GM18868 (cell line): Measurements from ENCODE around the gene SNAP29.
"Not testable (repeated sequence)": the region's sequence is repeated elsewhere in the genome, so short reads cannot be mapped to it uniquely, and the experiment has no call there.

Source experiments
- ATAC-seq: cut with Tn5 transposase; IDR thresholded peaks from one replicate; pipeline ENCODE4 v1.9.1; 2021; ENCODE audit warnings: mild to moderate bottlenecking, moderate library complexity; ENCODE audit not compliant: unreplicated experiment

The SNAP29 gene

DNA sequence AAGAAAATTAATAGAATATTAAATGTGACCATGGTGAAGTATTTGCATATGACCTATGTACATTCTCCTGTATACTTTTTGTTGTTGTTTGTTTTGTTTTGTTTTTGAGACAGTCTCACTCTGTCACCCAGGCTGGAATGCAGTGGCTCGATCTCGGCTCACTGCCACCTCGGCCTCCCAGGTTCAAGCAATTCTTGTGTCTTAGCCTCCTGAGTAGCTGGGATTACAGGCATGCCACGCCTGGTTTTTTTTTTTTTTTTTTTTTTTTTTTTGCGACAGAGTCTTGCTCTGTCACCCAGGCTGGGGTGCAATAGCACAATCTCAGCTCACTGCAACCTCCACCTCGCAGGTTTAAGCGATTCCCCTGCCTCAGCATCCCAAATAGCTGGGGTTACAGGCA lies 38.9 kb downstream of the SNAP29 start:
- ATAC-seq, result not testable (repeated sequence)

DNA sequence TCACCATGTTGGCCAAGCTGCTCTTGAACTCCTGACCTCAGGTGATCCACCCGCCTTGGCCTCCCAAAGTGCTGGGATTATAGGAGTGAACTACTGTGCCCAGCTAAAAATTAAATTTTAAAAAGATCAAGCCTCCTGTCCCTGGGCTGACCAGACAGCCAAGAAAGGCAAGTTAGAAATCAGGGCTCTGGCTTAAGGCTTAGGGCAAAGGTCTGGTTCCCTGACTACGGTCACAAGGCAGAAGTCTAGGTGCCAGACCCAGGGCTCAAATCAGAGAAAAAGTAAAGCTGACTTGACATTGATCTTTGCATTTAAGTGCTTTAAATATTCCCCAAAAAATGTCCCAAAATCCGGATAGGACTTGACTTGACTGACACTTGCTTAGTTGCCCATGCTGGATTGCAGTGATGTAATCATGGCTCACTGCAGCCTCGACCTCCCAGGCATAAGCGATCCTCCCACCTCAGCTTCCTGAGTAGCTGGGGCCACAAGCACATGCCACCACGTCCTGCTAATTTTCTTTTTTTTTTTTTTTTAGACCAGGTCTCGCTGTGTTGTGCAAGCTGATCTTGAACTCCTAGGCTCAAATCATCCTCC lies 41.1 kb downstream of the SNAP29 start:
- no peak for ATAC-seq

DNA sequence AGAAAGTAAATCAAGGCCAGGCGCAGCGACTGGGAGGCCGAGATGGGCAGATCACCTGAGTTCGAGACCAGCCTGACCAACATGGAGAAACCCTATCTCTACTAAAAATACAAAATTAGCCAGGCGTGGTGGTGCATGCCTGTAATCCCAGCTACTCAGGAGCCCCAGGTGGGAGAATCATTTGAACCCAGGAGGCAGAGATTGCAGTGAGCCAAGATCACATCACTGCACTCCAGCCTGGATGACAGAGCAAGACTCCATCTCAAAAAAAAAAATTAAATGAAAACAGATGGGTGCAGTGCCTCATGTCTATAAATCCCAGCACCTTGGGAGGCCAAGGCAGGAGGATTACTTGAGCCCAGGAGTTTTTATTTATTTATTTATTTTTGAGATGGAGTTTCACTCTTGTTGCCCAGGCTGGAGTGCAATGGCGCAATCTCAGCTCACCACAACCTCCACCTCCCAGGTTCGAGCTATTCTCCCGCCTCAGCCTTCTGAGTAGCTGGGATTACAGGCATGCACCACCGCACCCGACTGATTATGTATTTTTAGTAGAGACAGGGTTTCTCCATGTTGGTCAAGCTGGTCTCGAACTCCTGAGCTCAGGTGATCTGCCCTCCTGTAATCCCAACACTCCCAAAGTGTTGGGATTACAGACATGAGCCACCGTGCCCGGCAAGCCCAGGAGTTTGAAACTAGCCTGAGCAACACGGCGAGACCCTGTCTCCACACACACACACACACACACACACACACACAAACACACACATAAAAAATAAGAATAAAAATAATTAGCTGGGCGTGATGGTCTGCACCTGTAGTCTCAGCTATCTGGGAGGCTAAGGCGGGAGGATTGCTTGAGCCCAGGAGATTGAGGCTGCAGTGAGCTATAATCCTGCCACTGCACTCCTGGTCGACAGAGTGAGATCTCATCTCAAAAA lies 42.6 kb downstream of the SNAP29 start:
- not testable (repeated sequence) for ATAC-seq

DNA sequence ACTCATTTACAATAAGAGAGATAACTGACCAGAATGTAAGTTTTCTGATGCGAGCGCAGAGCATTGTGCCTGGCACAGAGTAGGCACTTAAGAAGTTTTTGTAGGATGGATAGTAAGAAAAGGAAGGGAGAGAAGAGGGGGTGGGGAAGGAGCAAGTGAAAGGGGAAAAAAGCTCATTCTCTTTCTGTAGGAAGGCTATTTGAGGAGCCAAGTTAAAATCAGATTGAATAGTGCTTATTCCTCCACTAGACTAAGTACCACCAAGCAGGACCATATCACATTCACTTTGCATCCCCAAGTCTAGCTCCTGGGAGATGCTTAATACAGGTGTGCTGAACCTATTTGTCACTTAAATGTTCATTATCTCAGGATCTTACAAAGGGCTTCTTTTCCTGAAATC lies 44.3 kb downstream of the SNAP29 start:
- no peak for ATAC-seq

DNA sequence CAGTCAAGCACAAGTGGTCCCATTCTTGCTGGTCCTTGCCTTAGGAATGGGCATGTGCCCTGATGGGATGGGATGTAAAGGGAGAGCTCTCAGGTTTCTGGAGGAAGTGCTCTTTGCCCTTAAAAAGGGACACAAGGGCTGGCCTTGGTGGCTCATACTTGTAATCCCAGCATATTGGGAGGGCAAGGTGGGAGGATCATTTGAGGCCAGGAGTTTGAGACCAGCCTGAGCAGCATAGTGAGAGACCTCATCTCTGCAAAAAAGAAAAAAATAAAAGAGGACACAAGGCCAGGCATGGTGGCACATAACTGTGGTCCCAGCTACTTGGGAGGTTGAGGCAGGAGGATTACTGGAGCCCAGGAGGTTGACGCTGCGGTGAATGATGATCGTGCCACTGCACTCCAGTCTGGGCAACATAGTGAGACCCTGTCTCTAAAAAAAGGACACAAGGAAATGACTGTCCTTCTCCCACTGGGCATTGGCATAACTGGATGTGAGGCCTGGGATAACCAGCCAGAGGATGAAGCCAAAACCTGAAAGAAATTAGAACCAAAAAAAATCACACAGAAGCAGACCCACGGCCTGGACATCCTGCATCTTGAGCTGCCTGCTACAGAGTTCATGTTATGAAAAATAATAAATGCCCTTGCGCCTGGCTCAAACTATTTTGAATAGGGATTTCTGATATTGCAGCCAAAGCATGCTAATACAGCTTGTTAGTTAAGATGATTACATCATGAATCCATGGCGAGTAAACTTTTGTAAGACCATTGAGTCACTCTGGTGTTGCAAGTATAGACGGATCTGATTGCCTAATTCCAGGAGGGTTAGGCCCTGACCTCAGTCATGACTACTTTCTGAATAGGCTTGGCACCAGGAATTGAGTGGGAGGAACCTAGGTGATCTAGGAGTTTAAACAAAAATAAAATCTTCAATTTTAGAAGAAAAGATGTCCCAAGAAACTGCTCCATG lies 45.5 kb downstream of the SNAP29 start:
- ATAC-seq, result no peak

DNA sequence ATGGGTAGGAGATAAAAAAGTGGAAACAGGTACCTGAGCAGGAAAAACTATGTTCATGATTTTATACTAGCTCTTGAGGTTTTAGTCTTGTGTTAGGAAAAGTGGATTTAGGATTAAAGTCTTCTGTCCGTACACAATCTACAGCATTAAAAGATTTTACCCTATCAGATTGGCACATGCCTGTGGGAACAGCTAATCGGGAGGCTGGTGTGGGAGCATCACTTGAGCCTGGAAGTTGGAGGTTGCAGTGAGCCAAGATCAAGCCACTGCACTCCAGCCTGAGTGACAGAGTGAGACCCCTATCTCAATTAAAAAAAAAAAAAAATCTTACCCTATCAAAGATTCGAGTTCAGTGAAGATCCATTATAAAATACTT lies 46.2 kb downstream of the SNAP29 start:
- ATAC-seq, result no peak

DNA sequence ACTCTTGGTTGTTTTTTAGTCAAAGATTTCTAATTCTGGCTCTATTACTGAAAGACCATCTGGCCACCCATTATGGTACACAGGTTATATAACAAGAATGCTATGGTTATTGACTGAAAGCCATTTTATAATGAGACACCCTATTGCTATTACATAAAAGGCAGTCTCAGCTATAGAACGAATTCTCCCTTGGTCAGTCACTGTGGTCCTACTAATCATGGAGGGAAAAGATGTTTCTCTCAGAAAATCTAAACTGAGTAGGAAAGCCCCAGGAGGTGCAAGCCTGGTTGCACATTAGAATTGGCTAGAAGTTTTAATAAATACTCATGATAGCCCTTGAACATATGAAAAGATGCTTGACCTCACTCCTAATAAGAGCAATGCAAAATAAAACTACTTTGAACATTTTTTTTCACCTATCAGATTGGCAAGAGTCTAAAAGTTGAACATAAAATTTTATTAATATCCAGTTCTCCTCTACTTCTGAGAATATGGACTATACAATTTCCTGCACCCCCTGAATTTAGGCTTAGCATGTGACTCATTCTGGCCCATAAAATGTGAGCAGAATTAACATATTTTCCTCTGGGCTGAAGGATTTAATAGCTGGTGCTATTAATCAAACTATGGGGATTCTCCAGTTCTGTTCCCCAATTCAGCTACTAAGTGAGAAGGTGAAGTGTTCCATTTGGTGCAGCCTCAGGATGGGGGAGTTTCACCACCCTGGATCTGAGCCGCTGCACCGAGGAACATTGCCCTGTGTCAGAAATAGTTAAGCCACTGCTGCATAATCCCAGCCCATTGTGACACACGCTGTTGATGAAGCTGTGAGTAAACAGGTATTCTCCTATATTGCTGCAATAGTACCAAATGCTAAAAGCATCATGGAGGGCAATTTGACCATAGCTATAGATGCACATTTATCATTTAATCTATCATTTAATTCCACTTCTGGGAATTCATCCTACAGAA lies 46.9 kb downstream of the SNAP29 start:
- ATAC-seq, result no peak

DNA sequence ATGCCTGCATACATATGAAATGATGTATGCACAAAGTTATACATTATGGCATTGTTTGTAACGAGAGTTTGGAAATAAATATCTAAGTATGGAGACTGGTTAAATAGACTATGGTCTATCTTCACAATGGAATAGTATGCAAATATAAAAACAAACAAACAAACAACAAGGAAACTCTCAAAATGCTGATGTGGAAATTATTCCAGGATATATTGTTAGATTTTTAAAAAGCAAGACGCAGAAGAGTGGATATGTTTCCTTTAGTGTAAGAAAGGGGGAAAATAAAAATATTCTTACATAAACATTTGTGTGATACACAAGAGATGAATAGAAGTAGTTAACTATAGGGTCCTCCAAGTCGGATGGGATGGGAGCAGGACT lies 47.6 kb downstream of the SNAP29 start:
- no peak for ATAC-seq

DNA sequence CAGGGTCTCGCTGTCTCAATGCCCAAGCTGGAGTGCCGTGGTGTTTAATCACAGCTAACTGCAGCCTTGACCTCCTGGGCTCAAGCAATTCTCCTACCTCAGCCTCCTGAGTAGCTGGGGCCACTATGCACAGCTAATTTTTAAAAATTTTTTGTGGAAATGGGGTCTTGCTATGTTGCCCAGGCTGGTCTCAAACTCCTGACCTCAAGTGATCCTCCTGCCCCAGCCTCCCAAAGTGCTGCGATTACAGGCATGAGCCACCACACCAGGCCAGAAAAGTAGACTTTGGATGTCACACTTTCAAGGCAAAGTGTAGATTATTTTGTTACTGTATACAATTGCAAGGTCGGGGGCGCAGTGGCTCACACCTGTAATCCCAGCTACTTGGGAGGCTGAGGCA lies 49.9 kb downstream of the SNAP29 start:
- not testable (repeated sequence) for ATAC-seq

DNA sequence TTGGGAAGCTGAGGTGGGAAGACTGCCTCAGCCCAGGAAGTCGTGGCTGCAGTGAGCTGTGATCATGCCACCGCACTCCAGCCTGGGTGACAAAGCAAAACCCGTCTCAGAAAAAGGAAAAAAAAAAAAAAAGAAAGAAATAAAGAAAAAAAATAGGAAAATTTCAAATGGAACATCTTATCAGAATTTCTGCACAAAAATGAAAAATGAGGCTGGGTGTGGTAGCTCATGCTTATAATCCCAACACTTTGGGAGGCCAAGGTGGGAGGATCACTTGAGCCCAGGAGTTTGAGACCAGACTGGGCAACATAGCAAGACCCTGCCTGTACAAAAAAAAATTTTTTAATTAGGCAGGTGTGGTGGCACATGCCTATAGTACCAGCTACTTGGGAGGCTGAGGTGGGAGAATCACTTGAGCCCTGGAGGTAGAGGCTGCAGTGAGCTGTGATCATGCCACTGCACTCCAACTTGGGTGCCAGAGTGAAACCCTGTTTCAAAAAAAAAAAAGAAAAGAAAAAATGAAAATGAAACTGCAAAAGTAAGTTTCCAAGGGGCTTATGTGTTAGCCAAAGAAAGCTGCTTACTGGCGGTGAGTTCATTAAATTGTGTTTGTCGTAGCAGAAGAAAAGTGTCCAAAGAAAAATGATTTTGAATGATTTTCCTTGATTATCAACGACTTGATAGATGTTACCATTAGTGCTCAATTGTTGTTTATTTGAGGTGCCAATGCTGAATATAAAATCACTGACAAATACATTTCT lies 50.9 kb downstream of the SNAP29 start:
- ATAC-seq, result no peak

DNA sequence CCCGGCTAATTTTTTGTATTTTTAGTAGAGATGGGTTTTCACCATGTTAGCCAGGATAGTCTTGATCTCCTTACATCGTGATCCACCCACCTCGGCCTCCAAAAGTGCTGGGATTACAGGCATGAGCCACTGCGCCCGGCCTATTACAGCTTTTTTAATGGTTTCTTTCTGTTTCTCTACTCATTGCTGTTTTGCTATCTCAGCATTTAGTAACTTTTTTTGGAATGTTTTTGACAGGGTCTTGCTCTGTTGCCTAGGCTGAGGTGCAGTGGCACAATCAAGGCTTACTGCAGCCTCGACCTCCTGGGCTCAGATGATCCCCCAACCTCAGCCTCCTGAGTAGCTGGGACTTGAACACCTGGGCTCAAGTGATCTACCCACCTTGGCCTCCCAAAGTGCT lies 53.7 kb downstream of the SNAP29 start:
- ATAC-seq, result no peak

DNA sequence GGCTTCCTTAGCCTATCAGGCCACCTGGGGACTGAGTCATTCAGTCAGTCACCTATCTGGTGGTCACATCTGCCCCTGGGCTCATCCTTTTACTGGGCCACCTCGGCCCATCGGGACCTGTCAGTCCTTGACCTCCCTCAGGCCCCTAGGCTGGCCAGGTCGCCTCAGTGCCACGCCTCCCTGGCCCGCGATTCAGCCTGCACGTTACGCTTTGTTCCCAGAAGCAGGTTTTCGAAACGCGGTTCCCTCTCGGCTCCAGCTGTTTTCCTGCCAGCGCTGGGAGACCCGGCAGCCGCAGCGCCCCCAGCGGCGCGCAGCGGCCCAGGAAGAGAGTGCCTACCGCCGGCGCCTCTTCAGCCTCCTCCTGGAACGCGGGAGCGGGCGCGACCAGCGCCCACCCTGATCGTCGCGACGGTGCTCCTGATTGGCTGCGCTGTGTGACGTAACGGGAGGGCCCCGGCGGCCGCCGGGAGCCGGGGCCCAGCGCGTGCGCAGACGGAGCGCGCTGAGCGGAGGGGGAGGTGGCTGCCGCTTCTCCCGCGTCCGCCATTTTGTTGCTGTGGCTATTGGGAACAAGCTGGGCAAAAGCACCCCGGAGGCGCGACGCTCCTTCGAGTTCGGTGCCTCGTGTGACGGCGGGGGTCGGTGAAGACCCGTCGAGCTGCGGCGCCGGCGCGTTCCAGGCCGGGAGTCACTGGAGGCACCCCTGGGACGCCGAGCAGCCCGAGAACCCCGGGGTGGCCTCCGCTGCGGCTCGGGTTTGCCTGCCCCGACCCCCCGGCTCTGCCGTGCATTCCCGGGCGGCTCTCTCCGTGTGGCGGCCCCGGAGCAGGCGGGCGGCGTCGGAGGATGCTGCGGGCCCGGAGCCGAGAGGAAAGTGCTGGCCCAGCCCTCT lies 58.4 kb downstream of the SNAP29 start, which contains the start of gene CRKL:
Gene CRKL, plus strand, starts transcription at position 492 of the 895 bp plus-strand sequence. CDS start 528 bp downstream, outside the sequence.
- peak; percentile 93 for ATAC-seq

DNA sequence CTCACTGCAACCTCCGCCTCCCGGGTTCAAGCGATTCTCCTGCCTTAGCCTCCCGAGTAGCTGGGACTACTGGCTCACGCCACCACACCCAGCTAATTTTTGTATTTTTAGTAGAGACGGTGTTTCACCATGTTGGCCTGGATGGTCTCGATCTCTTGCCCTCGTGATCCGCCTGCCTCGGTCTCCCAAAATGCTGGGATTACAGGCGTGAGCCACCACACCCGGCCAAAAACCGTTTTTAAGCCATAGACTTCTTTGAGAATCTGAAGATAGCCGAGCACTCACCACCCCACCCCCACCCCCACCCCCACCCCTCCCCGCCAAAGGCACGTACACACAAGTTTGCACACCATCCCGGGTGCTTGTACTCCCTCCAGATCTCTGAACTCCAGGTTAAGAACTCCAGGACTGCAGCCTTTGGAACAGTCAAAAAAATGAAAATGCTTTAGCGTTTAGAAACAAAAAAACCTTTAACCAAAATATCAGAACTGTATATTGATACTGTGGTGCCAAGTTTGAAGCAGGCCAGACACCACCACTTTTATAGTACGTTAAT lies 59.9 kb downstream of the SNAP29 start:
- no peak for ATAC-seq

DNA sequence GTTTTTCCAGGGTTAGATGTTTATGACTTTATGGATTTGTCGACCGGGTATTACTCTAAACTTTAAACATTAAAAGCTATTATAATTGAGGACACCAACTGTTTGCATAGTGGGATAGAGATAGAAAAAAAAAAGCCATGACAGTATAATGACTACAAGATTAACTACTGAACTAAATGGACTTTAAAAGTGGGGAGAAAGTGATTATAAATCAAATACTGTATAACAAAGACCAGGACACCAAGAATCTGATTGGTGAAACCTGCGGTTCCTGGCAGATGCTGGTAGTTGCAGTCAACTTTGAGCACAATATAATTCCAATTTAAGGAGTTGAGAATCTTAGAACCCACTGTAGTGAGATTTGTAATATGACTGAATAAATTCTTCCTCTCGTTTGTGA lies 60.9 kb downstream of the SNAP29 start:
- no peak for ATAC-seq

DNA sequence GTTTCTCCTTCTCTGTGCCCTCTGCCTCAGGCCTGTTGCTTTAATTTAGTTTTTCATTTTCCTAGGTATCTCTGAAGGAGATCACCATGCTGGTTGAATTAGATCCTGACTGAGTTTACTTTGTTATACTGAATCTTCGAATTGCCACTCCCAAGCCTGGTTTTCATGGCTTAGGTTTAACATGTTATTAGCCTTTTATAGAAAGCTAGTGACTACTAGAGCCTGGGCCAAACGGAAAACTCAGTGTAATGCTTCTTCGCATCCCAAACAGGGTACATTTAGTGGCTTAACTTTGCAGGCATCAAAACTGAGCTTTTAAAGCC lies 62.0 kb downstream of the SNAP29 start:
- no peak for ATAC-seq

DNA sequence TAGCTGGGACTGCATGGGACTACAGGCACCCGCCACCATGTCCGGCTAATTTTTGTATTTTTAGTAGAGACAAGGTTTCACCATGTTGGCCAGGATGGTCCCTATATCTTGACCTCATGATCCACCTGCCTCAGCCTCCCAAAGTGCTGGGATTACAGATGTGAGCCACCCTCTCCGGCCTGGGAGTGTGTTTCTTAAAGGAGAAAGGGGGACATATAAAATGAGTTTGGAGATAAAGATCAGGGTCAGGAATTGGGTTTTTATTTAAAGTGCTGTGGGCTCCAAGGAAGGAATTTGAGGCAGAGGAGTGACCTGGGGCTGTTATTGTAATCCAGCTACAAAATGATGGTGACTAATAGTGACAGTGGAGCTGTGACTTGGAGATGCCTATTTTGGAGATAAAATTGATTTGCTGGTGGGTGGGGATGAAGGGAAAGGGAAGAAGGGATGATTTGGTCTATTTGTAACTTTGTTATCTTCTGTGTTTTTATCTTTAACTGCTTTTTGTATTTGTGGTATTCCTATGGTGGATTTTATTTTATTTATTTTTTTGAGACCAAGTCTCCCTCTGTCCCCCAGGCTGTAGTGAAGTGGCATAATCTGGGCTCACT lies 63.4 kb downstream of the SNAP29 start:
- no peak for ATAC-seq

DNA sequence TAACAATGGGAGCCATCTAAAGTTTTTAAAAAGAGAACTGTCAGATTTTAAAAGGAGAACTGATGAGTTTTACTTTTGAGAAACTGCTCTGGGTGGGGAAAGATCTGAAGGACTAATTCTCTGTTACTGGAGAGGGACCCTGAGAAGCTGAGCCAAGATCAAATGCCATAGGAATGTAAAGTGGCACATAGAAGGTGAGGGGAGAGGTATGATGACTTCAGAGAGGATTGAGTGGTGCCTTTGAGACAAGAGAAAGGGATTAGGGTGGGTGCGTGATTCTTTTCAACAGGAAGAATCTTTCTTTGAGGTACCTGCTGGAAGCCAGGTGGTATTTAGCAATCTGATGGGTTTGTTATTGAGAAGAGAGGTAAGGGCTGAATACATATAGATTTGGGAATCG lies 67.4 kb downstream of the SNAP29 start:
- ATAC-seq, result no peak
